Uterus (tissue), 2 donors: ENCODE measurements around the gene PBOV1.

Experiments
- POLR2A ChIP-seq, 2 donors: fragments of 450-650 bp; IDR thresholded peaks; one replicate each; pipeline ENCODE4 v1.6.1; 2016; ENCODE audit warnings: antibody characterized with exemption in 2 of 2, mild to moderate bottlenecking in 1 of 2, moderate library complexity in 1 of 2
- TF ChIP-seq, protein P1 (sequence below), 4 experiments: fragments of 200-600 bp in 2 of 4; fragments of 450-650 bp in 2 of 4; sonication (generic) in 2 of 4; IDR thresholded peaks; one replicate each; pipeline ENCODE4 v1.5.1; 2016 to 2019; ENCODE audit warnings: antibody characterized with exemption in 4 of 4, mild to moderate bottlenecking in 2 of 4, moderate library complexity in 1 of 4

DNA sequence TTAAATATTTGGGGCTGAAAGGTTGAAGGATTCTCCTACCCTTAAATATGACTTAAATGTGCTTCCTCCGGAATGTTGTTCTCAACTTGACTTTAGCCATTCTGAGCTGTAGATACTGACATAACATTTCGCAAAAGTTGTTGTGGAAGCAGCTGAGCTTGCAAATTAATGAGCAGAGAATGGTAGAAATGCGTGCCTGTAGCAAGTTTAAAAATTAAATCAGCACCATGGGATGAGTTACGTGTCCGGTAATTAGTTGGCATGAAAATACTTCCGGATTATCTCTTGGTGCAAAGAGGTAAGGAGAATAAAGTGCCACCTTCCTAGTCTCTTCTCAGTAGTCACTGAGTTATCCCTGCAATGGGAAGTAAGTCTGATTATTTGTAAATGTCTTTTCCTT lies 23.6 kb upstream of the PBOV1 start:
- TF ChIP-seq, protein P1, sequence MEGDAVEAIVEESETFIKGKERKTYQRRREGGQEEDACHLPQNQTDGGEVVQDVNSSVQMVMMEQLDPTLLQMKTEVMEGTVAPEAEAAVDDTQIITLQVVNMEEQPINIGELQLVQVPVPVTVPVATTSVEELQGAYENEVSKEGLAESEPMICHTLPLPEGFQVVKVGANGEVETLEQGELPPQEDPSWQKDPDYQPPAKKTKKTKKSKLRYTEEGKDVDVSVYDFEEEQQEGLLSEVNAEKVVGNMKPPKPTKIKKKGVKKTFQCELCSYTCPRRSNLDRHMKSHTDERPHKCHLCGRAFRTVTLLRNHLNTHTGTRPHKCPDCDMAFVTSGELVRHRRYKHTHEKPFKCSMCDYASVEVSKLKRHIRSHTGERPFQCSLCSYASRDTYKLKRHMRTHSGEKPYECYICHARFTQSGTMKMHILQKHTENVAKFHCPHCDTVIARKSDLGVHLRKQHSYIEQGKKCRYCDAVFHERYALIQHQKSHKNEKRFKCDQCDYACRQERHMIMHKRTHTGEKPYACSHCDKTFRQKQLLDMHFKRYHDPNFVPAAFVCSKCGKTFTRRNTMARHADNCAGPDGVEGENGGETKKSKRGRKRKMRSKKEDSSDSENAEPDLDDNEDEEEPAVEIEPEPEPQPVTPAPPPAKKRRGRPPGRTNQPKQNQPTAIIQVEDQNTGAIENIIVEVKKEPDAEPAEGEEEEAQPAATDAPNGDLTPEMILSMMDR (IDR thresholded peaks at IDR 0.05), result no peak
- TF ChIP-seq POLR2A (IDR thresholded peaks at IDR 0.05), result no peak
